GM23338 (cell line): ENCODE data around the gene ELN.

Experiments
- CREB1 ChIP-seq: fragments of 250-450 bp; sonication (Bioruptor Pico); IDR thresholded peaks from 2 replicates; pipeline ENCODE4 v1.5.0; 2020; ENCODE audit warnings: low read depth, mild to moderate bottlenecking, moderate library complexity
- EZH2 ChIP-seq: fragments of 200-600 bp; sonication (generic); IDR thresholded peaks from one replicate; pipeline ENCODE4 v1.8.0; 2017; ENCODE audit warnings: antibody characterized with exemption, mild to moderate bottlenecking, low read depth; ENCODE audit not compliant: unreplicated experiment
- EZH2phosphoT487 ChIP-seq: fragments of 200-600 bp; sonication (generic); IDR thresholded peaks from one replicate; pipeline ENCODE4 v1.8.1; 2018; ENCODE audit warnings: antibody characterized with exemption; ENCODE audit not compliant: unreplicated experiment
- POLR2AphosphoS5 ChIP-seq: IDR thresholded peaks from 2 replicates; pipeline ENCODE4 v1.6.1; 2016; ENCODE audit warnings: antibody characterized with exemption, low read depth
- REST ChIP-seq: IDR thresholded peaks from one replicate; pipeline ENCODE4 v1.6.1; 2018; ENCODE audit warnings: antibody characterized with exemption; ENCODE audit not compliant: unreplicated experiment
- TF ChIP-seq, protein P1 (sequence below), 2 experiments: fragments of 200-600 bp in 1 of 2; sonication (generic) in 1 of 2; conservative IDR thresholded peaks; 2 replicates each; pipeline versions ENCODE4 v1.5.1 to v1.6.1; 2016 to 2017; ENCODE audit warnings: antibody characterized with exemption in 2 of 2, low read depth in 2 of 2, mild to moderate bottlenecking in 2 of 2, moderate library complexity in 1 of 2

DNA sequence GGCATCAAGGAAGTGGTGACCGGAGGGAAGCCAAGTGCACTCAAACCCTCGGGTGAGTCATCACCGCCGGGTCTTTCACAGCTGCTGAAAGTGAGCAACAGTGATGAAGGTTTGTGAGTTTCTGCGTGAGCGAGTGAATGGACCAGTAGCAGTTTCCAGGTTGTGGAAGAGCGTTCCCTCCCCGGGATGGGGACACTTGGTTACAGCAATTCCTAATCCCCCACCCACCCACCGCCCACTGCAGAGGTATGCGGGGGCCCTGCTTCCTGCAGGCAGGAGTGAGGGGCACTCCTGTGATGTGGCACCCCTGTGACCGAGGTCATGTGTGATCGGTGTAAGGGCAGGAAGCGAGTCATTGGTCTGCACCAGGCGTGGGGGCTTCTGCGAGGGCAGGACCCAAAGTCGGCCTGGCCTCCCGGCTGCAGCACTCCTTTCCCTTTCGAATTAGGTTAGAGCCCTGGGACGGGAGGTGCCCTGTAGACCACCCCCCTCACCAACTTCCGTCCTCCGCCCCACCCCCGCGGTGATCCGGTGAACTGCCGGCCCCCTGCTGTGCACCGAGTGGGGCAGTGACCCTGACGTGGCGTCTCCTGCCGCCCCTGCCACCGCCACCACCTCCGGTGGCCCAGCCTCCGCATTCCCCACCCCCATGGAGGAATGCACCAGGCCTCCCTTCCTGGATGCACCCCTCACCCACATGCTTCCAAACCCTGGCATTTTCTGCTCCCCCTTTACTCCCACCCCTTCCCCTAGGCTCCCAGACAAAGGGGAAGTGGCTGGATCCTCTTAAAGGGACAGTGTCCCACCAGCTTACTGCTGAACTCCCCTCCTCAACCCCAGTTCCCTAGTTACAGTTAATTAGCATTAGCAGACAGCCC, 66.5 kb downstream of the ELN start:
- TF ChIP-seq, protein P1, sequence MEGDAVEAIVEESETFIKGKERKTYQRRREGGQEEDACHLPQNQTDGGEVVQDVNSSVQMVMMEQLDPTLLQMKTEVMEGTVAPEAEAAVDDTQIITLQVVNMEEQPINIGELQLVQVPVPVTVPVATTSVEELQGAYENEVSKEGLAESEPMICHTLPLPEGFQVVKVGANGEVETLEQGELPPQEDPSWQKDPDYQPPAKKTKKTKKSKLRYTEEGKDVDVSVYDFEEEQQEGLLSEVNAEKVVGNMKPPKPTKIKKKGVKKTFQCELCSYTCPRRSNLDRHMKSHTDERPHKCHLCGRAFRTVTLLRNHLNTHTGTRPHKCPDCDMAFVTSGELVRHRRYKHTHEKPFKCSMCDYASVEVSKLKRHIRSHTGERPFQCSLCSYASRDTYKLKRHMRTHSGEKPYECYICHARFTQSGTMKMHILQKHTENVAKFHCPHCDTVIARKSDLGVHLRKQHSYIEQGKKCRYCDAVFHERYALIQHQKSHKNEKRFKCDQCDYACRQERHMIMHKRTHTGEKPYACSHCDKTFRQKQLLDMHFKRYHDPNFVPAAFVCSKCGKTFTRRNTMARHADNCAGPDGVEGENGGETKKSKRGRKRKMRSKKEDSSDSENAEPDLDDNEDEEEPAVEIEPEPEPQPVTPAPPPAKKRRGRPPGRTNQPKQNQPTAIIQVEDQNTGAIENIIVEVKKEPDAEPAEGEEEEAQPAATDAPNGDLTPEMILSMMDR (conservative IDR thresholded peaks at IDR 0.05; ENCODE audit: low read depth in 2 of 2): no peak
- TF ChIP-seq EZH2 (no peak), REST (no peak), POLR2AphosphoS5 (0 out of 2 replicates have a peak, but pooled peaks have one; percentile 32), EZH2phosphoT487 (no peak), CREB1 (CRISPR knock-in tag) (peak; percentile 61)
